H9 (cell line): ENCODE results near the gene LYPLA2. TPM values are rescaled to one million over a fixed set of nuclear protein-coding genes. Genes with fewer than 3 reads are reported as not detected.
A peak's percentile ranks its signal among the peaks of the same experiment; 100 is the strongest.

ENCODE experiments used
- DNase-seq: peaks from one replicate; pipeline ENCODE4 v3.0.0-alpha.2; 2017
- H2AFZ ChIP-seq: one replicate; pipeline ENCODE4 v1.6.1; 2013; ENCODE audit warnings: mild to moderate bottlenecking, low read length, control low read depth, moderate library complexity
- H2AK5ac ChIP-seq: 2 replicates; pipeline ENCODE4 v1.6.1; 2013; ENCODE audit warnings: low read length, control low read depth, mixed read lengths; ENCODE audit not compliant: insufficient read length
- H2BK120ac ChIP-seq: one replicate; pipeline ENCODE4 v1.6.1; 2013; ENCODE audit warnings: low read depth, mild to moderate bottlenecking, low read length, control low read depth, inconsistent platforms; ENCODE audit not compliant: poor library complexity, severe bottlenecking
- H2BK12ac ChIP-seq: 2 replicates; pipeline ENCODE4 v1.6.1; 2013; ENCODE audit warnings: low read length, control low read depth, mixed read lengths, low read depth; ENCODE audit not compliant: insufficient read length
- H2BK15ac ChIP-seq: 2 replicates; pipeline ENCODE4 v1.6.1; 2013; ENCODE audit warnings: low read depth, low read length, control low read depth
- H2BK20ac ChIP-seq: one replicate; pipeline ENCODE4 v1.6.1; 2013; ENCODE audit warnings: low read depth, mild to moderate bottlenecking, low read length, control low read depth, inconsistent platforms; ENCODE audit not compliant: poor library complexity, severe bottlenecking
- H2BK5ac ChIP-seq: 2 replicates; pipeline ENCODE4 v1.6.1; 2013; ENCODE audit warnings: low read length, control low read depth, mixed read lengths; ENCODE audit not compliant: insufficient read length
- H3K14ac ChIP-seq: 2 replicates; pipeline ENCODE4 v1.6.1; 2013; ENCODE audit warnings: low read length, control low read depth; ENCODE audit not compliant: insufficient read depth
- H3K18ac ChIP-seq: 2 replicates; pipeline ENCODE4 v1.6.1; 2013; ENCODE audit warnings: low read depth, mild to moderate bottlenecking, mixed read lengths, low read length, control low read depth; ENCODE audit not compliant: insufficient read length
- H3K23ac ChIP-seq: 2 replicates; pipeline ENCODE4 v1.6.1; 2013; ENCODE audit warnings: low read length, control low read depth, mixed read lengths, low read depth; ENCODE audit not compliant: insufficient read length
- H3K23me2 ChIP-seq: 2 replicates; pipeline ENCODE4 v1.6.1; 2013; ENCODE audit warnings: low read depth, mild to moderate bottlenecking, mixed read lengths, low read length, control low read depth; ENCODE audit not compliant: insufficient read length, poor library complexity, severe bottlenecking
- H3K27ac ChIP-seq: 2 replicates; pipeline ENCODE4 v1.5.1; 2013; ENCODE audit warnings: low read length, control low read depth, mixed read lengths, low read depth; ENCODE audit not compliant: insufficient read length
- H3K27me3 ChIP-seq: 2 replicates; pipeline ENCODE4 v1.6.1; 2013; ENCODE audit warnings: low read length, control low read depth, inconsistent platforms; ENCODE audit not compliant: insufficient read depth
- H3K4ac ChIP-seq: 2 replicates; pipeline ENCODE4 v1.6.1; 2013; ENCODE audit warnings: low read depth, mild to moderate bottlenecking, control low read depth, inconsistent platforms, low read length, moderate library complexity
- H3K4me1 ChIP-seq: 2 replicates; pipeline ENCODE4 v1.6.1; 2013; ENCODE audit warnings: low read length, control low read depth, inconsistent platforms; ENCODE audit not compliant: insufficient read depth
- H3K4me2 ChIP-seq: 2 replicates; pipeline ENCODE4 v1.6.1; 2013; ENCODE audit warnings: low read length, control low read depth, mixed read lengths; ENCODE audit not compliant: insufficient read length, insufficient read depth
- H3K56ac ChIP-seq: 2 replicates; pipeline ENCODE4 v1.6.1; 2013; ENCODE audit warnings: low read depth, mild to moderate bottlenecking, mixed read lengths, low read length, control low read depth; ENCODE audit not compliant: insufficient read length
- H3K79me1 ChIP-seq: 2 replicates; pipeline ENCODE4 v1.6.1; 2013; ENCODE audit warnings: low read depth, mild to moderate bottlenecking, moderate library complexity, low read length, control low read depth, inconsistent platforms; ENCODE audit not compliant: insufficient read depth, poor library complexity, severe bottlenecking
- H3K79me2 ChIP-seq: 2 replicates; pipeline ENCODE4 v1.6.1; 2013; ENCODE audit warnings: low read length, control low read depth, inconsistent platforms; ENCODE audit not compliant: insufficient read depth
- H3K9ac ChIP-seq: 2 replicates; pipeline ENCODE4 v1.6.1; 2013; ENCODE audit warnings: low read length, control low read depth, mixed read lengths; ENCODE audit not compliant: insufficient read length; ENCODE audit errors: extremely low read depth
- H3K9me3 ChIP-seq: one replicate; pipeline ENCODE4 v1.6.1; 2013; ENCODE audit warnings: low read depth, low read length, inconsistent platforms; ENCODE audit not compliant: control insufficient read depth
- H3T11ph ChIP-seq: one replicate; pipeline ENCODE4 v1.6.1; 2013; ENCODE audit warnings: mild to moderate bottlenecking, low read length, control low read depth, inconsistent platforms
- H4K20me1 ChIP-seq: one replicate; pipeline ENCODE4 v1.6.1; 2013; ENCODE audit not compliant: control insufficient read depth, insufficient read length, insufficient read depth
- H4K5ac ChIP-seq: 2 replicates; pipeline ENCODE4 v1.6.1; 2013; ENCODE audit warnings: low read depth, mild to moderate bottlenecking, mixed read lengths, low read length, control low read depth; ENCODE audit not compliant: insufficient read length
- H4K8ac ChIP-seq: replicated peaks from 2 replicates; pipeline ENCODE4 v1.6.1; 2013; ENCODE audit warnings: low read length, control low read depth, mixed read lengths, low read depth; ENCODE audit not compliant: insufficient read length
- H4K91ac ChIP-seq: 2 replicates; pipeline ENCODE4 v1.6.1; 2013; ENCODE audit warnings: low read depth, mild to moderate bottlenecking, moderate library complexity, mixed read lengths, low read length, control low read depth; ENCODE audit not compliant: insufficient read length
- H3K27ac Mint-ChIP-seq, 3 experiments: 2 replicates in 2 of 3; 3 replicates in 1 of 3; pipeline ENCODE4 v1.8.0; 2020 to 2021; ENCODE audit warnings: mixed read lengths in 3 of 3, mild to moderate bottlenecking in 1 of 3, moderate library complexity in 1 of 3
- H3K27me3 Mint-ChIP-seq: 2 replicates; pipeline ENCODE4 v1.8.0; 2021; ENCODE audit warnings: low read depth, mild to moderate bottlenecking, moderate library complexity, mixed read lengths
- H3K36me3 Mint-ChIP-seq, 3 experiments: 2 replicates in 2 of 3; 3 replicates in 1 of 3; pipeline ENCODE4 v1.8.0; 2020 to 2021; ENCODE audit warnings: low read depth in 3 of 3, mixed read lengths in 3 of 3; ENCODE audit not compliant: insufficient read depth in 1 of 3
- H3K4me1 Mint-ChIP-seq, 2 experiments: 2 replicates each; pipeline ENCODE4 v1.8.0; 2020; ENCODE audit warnings: mixed read lengths in 2 of 2
- H3K4me3 Mint-ChIP-seq, 2 experiments: 2 replicates in 1 of 2; 3 replicates in 1 of 2; pipeline ENCODE4 v1.8.0; 2020 to 2021; ENCODE audit warnings: mild to moderate bottlenecking in 2 of 2, mixed read lengths in 2 of 2, moderate library complexity in 1 of 2
- H3K9me3 Mint-ChIP-seq, 2 experiments: 2 replicates in 1 of 2; 3 replicates in 1 of 2; pipeline ENCODE4 v1.8.0; 2020; ENCODE audit warnings: mild to moderate bottlenecking in 2 of 2, mixed read lengths in 2 of 2, moderate library complexity in 1 of 2
- CTCF ChIP-seq: fragments of 200-600 bp; sonication (generic); conservative IDR thresholded peaks from 3 replicates; pipeline ENCODE4 v1.8.0; 2021; ENCODE audit warnings: antibody characterized with exemption, mild to moderate bottlenecking
- WGBS: extraction: QIAGEN DNeasy Blood & Tissue Kit; methylation state at CpG from one replicate; pipeline ENCODE4 v1.1.7; 2013; ENCODE audit warnings: missing lambda C conversion rate, low lambda C conversion rate, mixed read lengths; ENCODE audit not compliant: insufficient read length; ENCODE audit errors: extremely low coverage; 5-methylcytosine and 5-hydroxymethylcytosine counted together
- total RNA-seq: library from RNA; stranded (reverse); gene quantifications from 2 replicates; pipeline ENCODE4 v1.2.1, GENCODE V29; 2021

LYPLA2 gene
- total RNA-seq, 1 experiment from 2014 or later: 118 TPM

- H3K4me1 ChIP-seq: no peaks in the 10 kb centered on the region; the same call in 1 of the 2 replicates
- no peak overlapping the region for H3T11ph ChIP-seq
- no peak overlapping the region for H4K91ac ChIP-seq
- no peaks in the 10 kb centered on the region for H3K27me3 ChIP-seq
- H2BK20ac ChIP-seq: no peak overlapping the region
- Mint-ChIP-seq H3K27me3 (peaks cover 8% of the 10 kb centered on the region), H3K4me3 (peak overlapping the region; percentile 90 to 91), H3K9me3 (no peaks in the 10 kb centered on the region), H3K4me1 (peaks cover 9 to 11% of the 10 kb centered on the region in 2 experiments), H3K36me3 (peaks cover 4 to 35% (median 27%) of the 10 kb centered on the region in 3 experiments; a peak in 5 of 7 replicates), H3K27ac (0 out of 7 replicates have a peak overlapping the region, but pooled peaks of 1 of the 3 experiments have one; percentile 15)
- no peaks in the 10 kb centered on the region for H3K79me2 ChIP-seq
- no peak overlapping the region for H3K14ac ChIP-seq
- TF ChIP-seq CTCF: no peak
- H4K20me1 ChIP-seq: no peaks in the 10 kb centered on the region
- H2BK5ac ChIP-seq: no peak overlapping the region
- H2BK120ac ChIP-seq: no peak overlapping the region
- H2AFZ ChIP-seq: no peak overlapping the region
- DNase-seq: no peak
- no peak overlapping the region for H2AK5ac ChIP-seq
- H3K18ac ChIP-seq: no peak overlapping the region
- H3K4me2 ChIP-seq: peak overlapping the region; percentile 78
- no peak overlapping the region for H3K27ac ChIP-seq
- peaks cover 11% of the 10 kb centered on the region for H3K23me2 ChIP-seq
- H2BK12ac ChIP-seq: no peak overlapping the region
- H4K8ac ChIP-seq: no peak overlapping the region
- no peak overlapping the region for H3K23ac ChIP-seq
- no peak overlapping the region for H3K56ac ChIP-seq
- H3K9ac ChIP-seq: no peak overlapping the region
- no peak overlapping the region for H4K5ac ChIP-seq
- H3K9me3 ChIP-seq: no peaks in the 10 kb centered on the region
- H2BK15ac ChIP-seq: no peak overlapping the region
- H3K79me1 ChIP-seq: no peaks in the 10 kb centered on the region
- no CpG with 5 or more reads among the region's 7 CpGs for WGBS
- no peak overlapping the region for H3K4ac ChIP-seq
These were observed 8.3 kb downstream of the LYPLA2 start for GRCh38 chr1:23799255-23799569.
